ENCODE results near the gene CSDE1.

The CSDE1 gene

GRCh38 chr1:114703242-114703641 is 54.5 kb downstream of the CSDE1 start:
- DNase-seq, result no peak

GRCh38 chr1:114702737-114703136 is 55.0 kb downstream of the CSDE1 start:
- no peak for DNase-seq

DNA sequence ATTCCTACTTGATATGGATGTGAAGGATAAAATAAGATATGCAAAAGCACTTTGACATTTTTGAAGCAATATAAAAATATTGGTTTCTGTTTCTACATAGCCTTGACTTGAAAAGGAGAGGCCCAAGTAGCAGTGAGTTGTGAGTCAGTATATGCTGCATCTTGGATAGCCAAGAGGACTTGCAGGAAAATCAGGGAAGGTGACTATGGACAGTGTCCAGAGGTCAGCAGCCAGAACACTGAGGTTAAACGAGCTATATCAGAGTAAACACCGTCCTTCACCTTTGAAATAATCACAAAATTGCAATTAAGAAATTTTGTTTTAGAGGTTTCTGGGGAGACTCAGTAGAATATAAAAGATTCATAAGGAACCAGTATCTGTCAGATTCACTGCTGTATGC is 55.9 kb downstream of the CSDE1 start:
- no peak for DNase-seq

DNA sequence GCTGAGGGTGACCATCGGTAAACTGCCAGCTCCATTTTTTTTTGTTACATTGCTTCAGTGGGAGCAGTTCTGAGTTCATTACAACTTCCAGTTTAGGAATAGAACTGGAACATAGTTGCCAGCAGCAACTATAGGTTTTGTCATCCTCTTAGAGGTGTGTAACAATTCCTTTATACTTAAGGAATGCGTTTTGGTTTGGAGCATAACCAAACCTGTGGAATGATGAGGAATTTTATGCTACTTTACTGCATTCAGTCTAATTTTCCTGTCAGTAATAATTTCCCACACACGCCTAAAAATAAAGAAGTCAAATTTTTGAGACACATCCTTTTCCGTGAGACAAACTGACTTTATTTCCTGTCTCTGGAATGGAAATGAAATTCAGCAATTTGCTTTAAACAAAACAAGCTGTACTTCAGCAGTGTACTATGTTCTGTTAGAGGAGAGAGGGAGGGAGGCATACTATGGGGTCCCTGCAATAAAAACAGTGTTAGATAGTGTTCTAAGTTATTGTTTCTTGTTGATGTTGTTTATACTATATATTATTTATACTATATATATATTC is 57.7 kb downstream of the CSDE1 start:
- no peak for DNase-seq

DNA sequence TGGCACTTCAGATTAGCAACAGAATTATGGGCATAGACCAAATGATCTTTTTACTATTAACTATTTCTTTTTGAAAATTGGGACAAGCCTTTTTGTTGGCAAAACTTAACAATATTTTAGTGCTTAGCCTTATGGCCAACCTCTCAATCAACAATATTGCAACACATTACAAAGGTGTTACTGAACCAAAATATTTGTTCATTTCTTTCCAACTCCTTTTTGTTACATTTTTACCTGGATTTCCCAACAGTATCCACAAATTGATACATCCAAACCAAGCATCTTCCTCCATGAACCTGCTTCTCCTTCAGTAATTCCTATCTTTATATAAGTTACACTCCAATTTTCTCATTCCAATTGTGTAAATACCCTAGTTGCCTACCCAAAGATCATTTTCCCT is 61.0 kb downstream of the CSDE1 start:
- DNase-seq, result no peak

DNA sequence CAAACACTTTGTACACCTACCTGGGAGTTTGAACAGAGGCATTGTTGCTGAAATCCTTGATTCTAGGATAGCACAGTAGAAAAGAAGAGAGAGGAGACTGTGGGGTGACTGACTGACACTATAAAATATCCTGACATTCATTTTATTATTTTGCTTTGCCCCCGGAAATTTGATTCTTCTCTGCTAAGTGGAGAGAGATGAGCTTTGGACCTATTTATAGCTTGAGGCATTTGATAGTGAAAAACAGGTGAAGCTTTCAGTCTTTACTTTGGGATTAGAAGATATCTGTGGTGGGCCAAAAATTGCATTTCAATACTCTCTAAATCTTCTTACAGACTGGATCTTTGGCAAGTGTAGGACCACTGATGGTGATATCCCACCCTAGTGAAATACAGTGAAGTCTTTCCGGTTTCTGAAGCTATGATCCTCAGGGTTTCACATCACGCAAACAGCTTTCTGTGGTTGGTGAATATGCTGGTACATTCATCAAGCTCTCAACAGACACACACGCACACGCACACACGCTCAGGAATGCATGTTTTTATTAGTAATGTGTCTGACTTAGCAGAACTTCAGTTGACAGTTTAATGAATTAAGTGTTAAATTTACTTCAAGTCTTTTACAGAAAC is 62.2 kb downstream of the CSDE1 start, which contains the start of gene AMPD1:
Gene AMPD1 (minus strand): TSS at position 117 of the 629 bp plus-strand sequence. CDS start 75 bp downstream, at position 42.
- no peak for DNase-seq

DNA sequence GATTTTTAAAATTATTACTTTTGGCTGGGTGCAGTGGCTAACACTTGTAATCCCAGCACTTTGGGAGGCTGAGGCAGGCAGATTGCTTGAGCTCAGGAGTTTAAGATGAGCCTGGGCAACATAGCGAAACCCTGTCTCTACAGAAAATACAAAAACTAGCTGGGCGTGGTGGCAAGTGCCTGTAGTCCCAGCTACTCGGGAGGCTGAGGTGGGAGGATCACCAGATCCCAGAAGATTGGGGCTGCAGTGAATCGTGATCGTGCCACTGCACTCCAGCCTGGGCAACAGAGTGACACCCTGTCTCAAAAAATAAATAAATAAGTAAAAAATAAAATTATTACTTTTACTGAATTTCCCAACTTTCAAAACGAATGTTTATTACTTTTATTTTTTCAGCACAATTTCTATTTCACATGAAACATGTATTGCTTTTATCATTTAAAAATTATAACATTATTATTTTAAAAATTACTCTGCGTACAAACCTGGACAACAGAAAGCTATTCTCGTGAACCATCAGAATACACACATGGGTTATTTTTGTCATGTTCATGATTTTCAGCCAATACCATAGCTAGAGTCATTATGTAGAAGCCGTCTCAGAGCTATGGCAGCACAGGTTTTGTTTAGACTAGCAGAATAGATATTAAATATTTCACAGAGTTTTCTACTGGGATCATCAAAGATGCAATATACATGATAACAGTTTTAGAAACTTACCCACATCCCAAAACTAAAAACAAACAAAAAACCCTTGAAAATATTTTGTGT is 63.1 kb downstream of the CSDE1 start:
- DNase-seq, result no peak

DNA sequence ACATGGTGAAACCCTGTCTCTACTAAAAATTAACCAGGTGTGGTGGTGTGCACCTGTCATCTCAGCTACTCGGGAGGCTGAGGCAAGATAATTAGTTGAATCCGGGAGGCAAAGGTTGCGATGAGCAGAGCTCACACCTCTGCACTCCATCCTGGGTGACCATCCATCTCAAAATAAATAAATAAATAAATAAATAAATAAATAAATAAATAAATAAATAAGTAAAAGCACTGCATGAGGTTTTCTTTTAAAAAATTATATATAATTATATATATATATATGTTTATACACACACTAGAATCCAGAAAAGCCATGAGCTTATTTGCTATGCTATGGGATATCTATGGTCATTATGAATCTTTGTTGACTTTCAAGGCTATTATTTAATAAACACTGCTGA is 64.8 kb downstream of the CSDE1 start:
- no peak for DNase-seq

DNA sequence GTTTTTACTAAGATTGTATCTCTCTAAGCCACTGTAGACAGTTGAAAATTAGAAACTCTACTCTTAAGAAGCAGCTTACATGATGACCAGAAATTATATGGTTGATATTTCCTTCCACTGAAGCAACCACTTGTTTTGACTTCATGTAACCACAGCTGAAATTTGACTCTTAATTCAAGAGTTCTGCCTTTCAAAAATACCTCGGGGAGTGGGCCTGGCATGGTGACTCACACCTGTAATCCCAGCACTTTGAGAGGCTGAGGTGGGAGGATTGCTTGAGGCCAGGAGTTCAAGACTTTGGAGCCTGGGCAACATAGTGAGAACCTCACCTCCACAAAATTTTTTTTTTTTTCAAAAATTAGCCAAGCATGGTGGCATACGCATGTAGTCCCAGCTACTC is 66.7 kb downstream of the CSDE1 start:
- no peak for DNase-seq

- DNase-seq, result no peak
Measured at GRCh38 chr1:114690148-114690547, 67.6 kb downstream of the CSDE1 start.

- DNase-seq, result no peak
Measured at GRCh38 chr1:114688526-114688925, 69.3 kb downstream of the CSDE1 start.

DNA sequence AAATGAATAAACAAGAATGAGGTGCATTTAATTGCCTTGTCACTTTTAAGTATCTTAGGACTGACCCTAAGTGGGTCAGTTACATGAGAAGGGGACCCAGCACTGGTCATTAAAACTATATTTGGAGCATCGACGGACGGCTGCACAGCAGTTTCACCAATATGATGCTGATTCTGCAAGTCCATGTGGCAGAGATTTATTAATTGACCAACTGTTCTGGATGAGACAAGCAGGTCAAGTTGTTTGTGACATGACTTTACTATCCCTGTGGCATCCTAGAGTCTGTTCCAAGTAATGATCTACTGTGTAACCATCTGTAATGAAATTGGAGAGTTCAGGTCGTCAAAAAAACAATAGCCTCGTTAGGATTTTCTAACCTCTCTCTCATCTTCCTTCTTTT is 71.9 kb downstream of the CSDE1 start:
- DNase-seq, result no peak

- no peak for DNase-seq
Measured at GRCh38 chr1:114677691-114678090, 80.1 kb downstream of the CSDE1 start.

DNA sequence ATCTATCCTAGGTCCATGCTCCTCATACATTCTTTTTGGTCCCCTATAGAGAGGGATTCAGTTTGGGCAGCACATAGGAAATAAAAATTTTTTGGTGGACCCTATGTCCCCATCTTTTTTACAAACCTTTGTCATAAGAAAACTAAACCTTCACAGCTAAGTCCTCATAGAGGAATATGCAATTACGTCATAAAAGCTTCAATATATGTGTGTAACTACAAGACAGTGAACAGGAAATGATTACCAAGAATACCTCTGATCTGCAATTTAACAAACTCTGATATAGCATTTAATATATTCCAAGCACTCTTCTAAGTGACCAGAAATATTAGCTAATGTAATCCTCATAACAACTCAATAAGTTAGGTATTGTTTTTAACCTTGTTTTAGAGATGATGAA is 81.7 kb downstream of the CSDE1 start:
- DNase-seq, result no peak

DNA sequence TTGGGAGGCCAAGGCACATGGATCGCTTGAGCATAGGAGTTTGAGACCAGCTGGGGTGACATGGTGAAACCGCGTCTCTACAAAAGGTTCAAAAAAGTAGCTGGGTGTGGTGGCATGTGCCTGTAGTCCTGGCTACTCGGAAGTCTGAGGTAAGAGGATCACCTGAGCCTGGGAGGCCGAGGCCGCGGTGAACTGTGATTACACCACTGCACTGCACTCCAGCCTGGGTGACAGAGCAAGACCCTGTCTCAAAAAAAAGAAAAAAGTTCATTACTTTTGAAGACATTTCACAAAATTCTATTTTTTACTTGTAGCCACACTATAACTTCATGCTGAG is 85.9 kb downstream of the CSDE1 start:
- DNase-seq, result no peak

GRCh38 chr1:114671011-114671938 is 86.5 kb downstream of the CSDE1 start:
- DNase-seq, result no peak

GRCh38 chr1:114670083-114671010 is 87.4 kb downstream of the CSDE1 start:
- peak in 57 of 58 donors; percentile 6 to 86 (median 75) for DNase-seq

GRCh38 chr1:114669562-114670082 is 88.2 kb downstream of the CSDE1 start, which contains the start of gene DENND2C:
DENND2C (minus strand) TSS chr1:114670049; CDS start chr1:114625984, 44,065 bp downstream.
- DNase-seq, result peak in 2 of 58 donors; percentile 28 to 48

- no peak for DNase-seq
Measured at GRCh38 chr1:114668784-114669561, 88.8 kb downstream of the CSDE1 start.

Data from anterior cingulate cortex (tissue), 58 donors.